HL-60 (cell line): ENCODE data around the gene E2F3.

ENCODE experiments used
- DNase-seq, 2 experiments: peaks; one replicate each; pipeline ENCODE4 v3.0.0-alpha.2; 2010 to 2020; ENCODE audit warnings: low read depth in 1 of 2, low spot score in 1 of 2
- H3K27ac ChIP-seq: fragments of 250-450 bp; sonication (Bioruptor Pico); replicated peaks from 2 replicates; pipeline ENCODE4 v1.5.1; 2020; ENCODE audit warnings: mild to moderate bottlenecking, moderate library complexity
- H3K27me3 ChIP-seq: fragments of 250-450 bp; sonication (Bioruptor Pico); 2 replicates; pipeline ENCODE4 v1.5.1; 2021; ENCODE audit warnings: mild to moderate bottlenecking, moderate library complexity; ENCODE audit not compliant: insufficient read depth, poor library complexity, severe bottlenecking
- H3K4me3 ChIP-seq: replicated peaks from 2 replicates; pipeline ENCODE4 v1.5.1; 2011; ENCODE audit warnings: mild to moderate bottlenecking, control low read depth, low read length; ENCODE audit not compliant: insufficient read depth
- GABPA ChIP-seq: IDR thresholded peaks from 2 replicates; pipeline ENCODE4 v1.6.1; 2012; ENCODE audit warnings: low read depth
- POLR2AphosphoS5 ChIP-seq: IDR thresholded peaks from 2 replicates; pipeline ENCODE4 v1.6.1; 2012; ENCODE audit warnings: low read depth
- REST ChIP-seq: IDR thresholded peaks from 2 replicates; pipeline ENCODE4 v1.6.1; 2012; ENCODE audit warnings: low read depth; ENCODE audit not compliant: insufficient replicate concordance
- SPI1 ChIP-seq: IDR thresholded peaks from 2 replicates; pipeline ENCODE4 v1.6.1; 2012; ENCODE audit warnings: low read depth, mild to moderate bottlenecking, borderline replicate concordance
- TF ChIP-seq, protein P1 (sequence below): IDR thresholded peaks from one replicate; pipeline ENCODE4 v1.5.1; 2011; ENCODE audit warnings: low read length, control low read depth, inconsistent platforms; ENCODE audit not compliant: insufficient read depth

E2F3 gene

GRCh38 chr6:20447157-20447556, 45.5 kb downstream of the E2F3 start:
- DNase-seq = no peak
- H3K27ac ChIP-seq = no peak overlapping the region
- H3K4me3 ChIP-seq = no peak overlapping the region
- H3K27me3 ChIP-seq = no peaks in the 10 kb centered on the region
- TF ChIP-seq POLR2AphosphoS5 = no peak
- TF ChIP-seq GABPA = no peak
- no peak for TF ChIP-seq SPI1
- TF ChIP-seq, protein P1, sequence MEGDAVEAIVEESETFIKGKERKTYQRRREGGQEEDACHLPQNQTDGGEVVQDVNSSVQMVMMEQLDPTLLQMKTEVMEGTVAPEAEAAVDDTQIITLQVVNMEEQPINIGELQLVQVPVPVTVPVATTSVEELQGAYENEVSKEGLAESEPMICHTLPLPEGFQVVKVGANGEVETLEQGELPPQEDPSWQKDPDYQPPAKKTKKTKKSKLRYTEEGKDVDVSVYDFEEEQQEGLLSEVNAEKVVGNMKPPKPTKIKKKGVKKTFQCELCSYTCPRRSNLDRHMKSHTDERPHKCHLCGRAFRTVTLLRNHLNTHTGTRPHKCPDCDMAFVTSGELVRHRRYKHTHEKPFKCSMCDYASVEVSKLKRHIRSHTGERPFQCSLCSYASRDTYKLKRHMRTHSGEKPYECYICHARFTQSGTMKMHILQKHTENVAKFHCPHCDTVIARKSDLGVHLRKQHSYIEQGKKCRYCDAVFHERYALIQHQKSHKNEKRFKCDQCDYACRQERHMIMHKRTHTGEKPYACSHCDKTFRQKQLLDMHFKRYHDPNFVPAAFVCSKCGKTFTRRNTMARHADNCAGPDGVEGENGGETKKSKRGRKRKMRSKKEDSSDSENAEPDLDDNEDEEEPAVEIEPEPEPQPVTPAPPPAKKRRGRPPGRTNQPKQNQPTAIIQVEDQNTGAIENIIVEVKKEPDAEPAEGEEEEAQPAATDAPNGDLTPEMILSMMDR = no peak
- no peak for TF ChIP-seq REST

DNA sequence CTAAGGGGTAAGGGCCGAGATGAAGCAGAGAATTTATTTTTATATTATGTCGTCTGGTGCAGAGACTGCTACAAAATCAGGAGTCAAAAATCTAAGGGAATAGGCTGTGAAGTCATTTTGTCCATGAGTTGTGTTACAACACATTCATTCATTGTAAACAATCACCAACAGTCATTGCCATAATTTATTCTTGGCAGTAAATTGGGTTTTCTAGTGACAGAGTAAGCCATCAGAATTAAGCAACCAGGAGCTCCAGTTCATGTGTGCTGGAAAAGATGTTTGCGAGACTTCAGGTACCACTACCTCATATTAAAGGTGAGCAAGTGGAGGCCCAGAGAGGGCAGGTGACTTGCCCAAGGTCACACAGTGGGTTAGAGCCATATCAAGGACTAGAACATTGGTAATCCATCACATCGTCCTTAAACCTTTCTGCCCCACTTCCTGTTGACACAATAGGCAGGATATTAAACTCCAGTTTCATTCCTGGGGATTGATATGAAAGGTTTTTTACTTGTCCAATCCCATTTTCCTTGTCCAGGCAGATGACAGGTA, 46.0 kb downstream of the E2F3 start:
- no peak for DNase-seq
- no peak overlapping the region for H3K4me3 ChIP-seq
- TF ChIP-seq, protein P1 = no peak
- no peak for TF ChIP-seq SPI1
- TF ChIP-seq REST = no peak
- no peak for TF ChIP-seq POLR2AphosphoS5
- no peak for TF ChIP-seq GABPA

GRCh38 chr6:20448828-20449227, 47.1 kb downstream of the E2F3 start:
- DNase-seq = no peak
- H3K4me3 ChIP-seq = no peak overlapping the region
- no peak for TF ChIP-seq POLR2AphosphoS5
- TF ChIP-seq REST = no peak
- TF ChIP-seq, protein P1 = no peak
- TF ChIP-seq GABPA = no peak
- no peak for TF ChIP-seq SPI1
- H3K27ac ChIP-seq = no peak overlapping the region
- no peaks in the 10 kb centered on the region for H3K27me3 ChIP-seq

More for the DNA sequence above, 46.0 kb downstream of the E2F3 start:
- no peak overlapping the region for H3K27ac ChIP-seq
- no peaks in the 10 kb centered on the region for H3K27me3 ChIP-seq
